K562 (cell line): ENCODE data around the gene AUNIP. TPM values are rescaled to one million over a fixed set of nuclear protein-coding genes. Genes with fewer than 3 reads are reported as not detected.

Experiments
- ARID2 ChIP-seq: fragments of 450-650 bp; IDR thresholded peaks from 2 replicates; pipeline ENCODE4 v1.6.1; 2017; ENCODE audit warnings: antibody characterized with exemption, mild to moderate bottlenecking
- CHD1 ChIP-seq: fragments of 200-600 bp; sonication (generic); IDR thresholded peaks from one replicate; pipeline ENCODE4 v1.6.1; 2012; ENCODE audit warnings: mild to moderate bottlenecking, moderate library complexity, low read length, inconsistent platforms
- CREB5 ChIP-seq: fragments of 250-450 bp; sonication (Bioruptor Pico); IDR thresholded peaks from 2 replicates; pipeline ENCODE4 v1.5.0; 2020; ENCODE audit warnings: mild to moderate bottlenecking
- ELF2 ChIP-seq: fragments of 250-450 bp; sonication (Bioruptor Pico); IDR thresholded peaks from 2 replicates; pipeline ENCODE4 v1.5.0; 2021; ENCODE audit warnings: mild to moderate bottlenecking
- ERF ChIP-seq: fragments of 450-650 bp; formaldehyde crosslinking; IDR thresholded peaks from 2 replicates; pipeline ENCODE4 v1.4.0; 2020; ENCODE audit warnings: mild to moderate bottlenecking, mixed read lengths
- HCFC1 ChIP-seq: IDR thresholded peaks from 2 replicates; pipeline ENCODE4 v1.6.1; 2012; ENCODE audit warnings: low read depth, low read length, improper control_type of control experiment
- MEIS2 ChIP-seq: fragments of 450-650 bp; IDR thresholded peaks from 2 replicates; pipeline ENCODE4 v1.6.1; 2014; ENCODE audit warnings: mild to moderate bottlenecking; ENCODE audit not compliant: partially characterized antibody
- MGA ChIP-seq: fragments of 450-650 bp; IDR thresholded peaks from 2 replicates; pipeline ENCODE4 v1.6.1; 2016; ENCODE audit warnings: mild to moderate bottlenecking, moderate library complexity
- NFE2 ChIP-seq: IDR thresholded peaks from 2 replicates; pipeline ENCODE4 v1.6.1; 2014; ENCODE audit warnings: antibody characterized with exemption, low read depth
- NFIC ChIP-seq: fragments of 450-650 bp; IDR thresholded peaks from 2 replicates; pipeline ENCODE4 v1.6.1; 2017; ENCODE audit warnings: mild to moderate bottlenecking, inconsistent platforms
- ZNF445 ChIP-seq: fragments of 250-450 bp; sonication (Bioruptor Pico); IDR thresholded peaks from 2 replicates; pipeline ENCODE4 v1.4.0; 2020; ENCODE audit warnings: low read depth, mild to moderate bottlenecking, moderate library complexity
- polyA plus RNA-seq, 8 experiments: library from polyadenylated mRNA; depleted of rRNA in 4 of 8; stranded (reverse) in 5 of 8; unstranded in 3 of 8; fragments of >200 nt; fragmentation: Nextera tagmentation in 2 of 8; fragmentation: Illumina TruSeq in 1 of 8; extraction: Ambion mirVana in 2 of 8; extraction: Trizol in 1 of 8; gene quantifications; 2 replicates each; pipeline versions ENCODE4 v1.2.1 to v1.2.3, GENCODE V29; 2011 to 2014; ENCODE audit warnings: inconsistent platforms in 1 of 8, missing spikeins in 1 of 8
- total RNA-seq, 7 experiments: library from RNA; depleted of rRNA in 6 of 7; stranded (reverse); fragments of >200 nt in 6 of 7; fragmentation: Illumina TruSeq in 2 of 7; extraction: Trizol in 2 of 7; gene quantifications; 2 replicates each; pipeline versions ENCODE4 v1.2.1 to v1.2.3, GENCODE V29; 2011 to 2021; ENCODE audit warnings: low replicate concordance in 1 of 7

Gene AUNIP
- total and polyA plus RNA-seq, 9 of the 15 experiments (the other 6 are each of a cell fraction or from before 2014, with no cell fraction given): 12.1 to 53.8 (median 47.1) TPM

GRCh38 chr1:25819491-25820246 is 39.6 kb downstream of the AUNIP start, which contains the start of gene MTFR1L (continued):
- TF ChIP-seq MEIS2 (peak; percentile 75), CREB5 (no peak), NFIC (peak; percentile 13), ARID2 (no peak), HCFC1 (peak; percentile 66), CHD1 (peak; percentile 73), MGA (no peak), ELF2 (CRISPR knock-in tag) (peak; percentile 83), ZNF445 (CRISPR knock-in tag) (no peak), NFE2 (no peak), ERF (CRISPR knock-in tag) (peak; percentile 37; the same call in 1 of the 2 replicates)
